HCEC 1CT (cell line): Measurements from ENCODE around the gene SIGLEC7.

ENCODE experiments used
- DNase-seq: peaks from one replicate; pipeline ENCODE4 v3.0.0-alpha.2; 2017

The SIGLEC7 gene

GRCh38 chr19:51179256-51179655, 37.2 kb downstream of the SIGLEC7 start:
- DNase-seq, result no peak

DNA sequence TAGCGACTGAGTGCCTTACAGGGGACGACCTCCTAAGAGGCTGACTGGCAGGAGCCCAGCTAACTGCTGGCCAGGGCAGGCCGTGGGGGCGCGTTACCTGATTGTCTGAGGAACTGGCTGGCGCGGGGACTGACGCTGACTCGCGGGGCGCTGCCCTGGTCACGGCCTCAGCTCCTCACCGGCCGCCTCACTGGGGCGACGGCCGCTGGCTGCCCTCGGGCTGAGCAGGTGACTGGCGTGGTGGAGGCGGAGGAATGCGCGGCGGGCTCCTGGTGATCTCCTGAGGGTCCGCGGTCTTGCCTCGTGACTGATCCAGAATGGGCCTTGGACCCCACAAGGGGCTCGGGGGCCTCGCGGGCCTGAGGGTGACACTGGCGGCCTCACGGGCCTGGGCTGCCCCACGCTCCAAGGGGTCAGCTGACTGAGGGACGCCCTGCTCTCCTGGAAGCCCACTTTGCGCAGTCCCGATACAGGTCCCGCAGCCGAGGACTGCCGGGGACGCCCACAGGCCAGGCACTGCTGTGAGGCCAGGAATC, 39.3 kb downstream of the SIGLEC7 start:
- no peak for DNase-seq

DNA sequence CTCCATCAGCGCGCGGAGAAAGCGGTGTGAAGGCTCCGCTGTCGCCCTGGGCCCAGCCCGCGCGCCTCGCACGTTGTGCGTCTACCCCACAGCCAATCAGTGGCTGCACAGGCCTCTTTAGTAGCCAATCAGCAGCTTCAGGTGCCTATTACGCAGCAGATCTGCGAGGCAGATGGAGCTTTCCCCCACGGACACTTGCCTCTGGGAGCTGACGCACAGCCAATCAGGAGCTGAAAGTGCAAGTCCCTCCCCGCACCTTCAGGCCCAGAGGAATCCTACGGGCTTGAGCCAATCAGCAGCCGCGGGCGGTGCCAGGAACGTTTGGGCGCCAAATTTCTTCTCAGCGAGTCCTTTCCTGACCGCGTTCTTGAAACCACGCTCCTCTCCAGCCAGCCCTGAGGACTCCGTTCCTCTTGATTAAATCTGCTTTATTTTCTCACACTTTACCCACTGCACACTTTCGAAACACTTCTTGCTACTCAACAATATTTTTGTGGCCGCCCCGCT, 39.9 kb downstream of the SIGLEC7 start:
- DNase-seq, result no peak

DNA sequence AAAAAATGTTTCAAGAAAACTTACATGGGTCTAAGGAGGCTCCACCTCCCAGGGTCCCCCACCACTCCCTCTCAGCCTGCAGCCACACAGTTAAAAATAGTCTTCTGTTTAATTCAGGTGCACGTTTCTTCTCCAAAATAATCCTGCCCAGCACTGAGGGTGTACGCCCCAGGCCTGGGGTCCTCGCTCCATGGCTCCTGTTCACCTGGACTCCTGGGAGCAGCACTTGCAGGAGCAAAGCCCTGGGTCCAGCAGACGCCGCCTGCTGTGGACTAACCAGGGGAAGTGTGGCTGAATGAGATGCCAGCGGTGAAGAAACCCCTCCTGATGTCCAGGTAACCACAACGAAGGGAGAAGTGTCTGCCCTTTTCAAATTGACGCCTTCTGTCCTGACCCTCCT, 41.5 kb downstream of the SIGLEC7 start:
- DNase-seq, result no peak

DNA sequence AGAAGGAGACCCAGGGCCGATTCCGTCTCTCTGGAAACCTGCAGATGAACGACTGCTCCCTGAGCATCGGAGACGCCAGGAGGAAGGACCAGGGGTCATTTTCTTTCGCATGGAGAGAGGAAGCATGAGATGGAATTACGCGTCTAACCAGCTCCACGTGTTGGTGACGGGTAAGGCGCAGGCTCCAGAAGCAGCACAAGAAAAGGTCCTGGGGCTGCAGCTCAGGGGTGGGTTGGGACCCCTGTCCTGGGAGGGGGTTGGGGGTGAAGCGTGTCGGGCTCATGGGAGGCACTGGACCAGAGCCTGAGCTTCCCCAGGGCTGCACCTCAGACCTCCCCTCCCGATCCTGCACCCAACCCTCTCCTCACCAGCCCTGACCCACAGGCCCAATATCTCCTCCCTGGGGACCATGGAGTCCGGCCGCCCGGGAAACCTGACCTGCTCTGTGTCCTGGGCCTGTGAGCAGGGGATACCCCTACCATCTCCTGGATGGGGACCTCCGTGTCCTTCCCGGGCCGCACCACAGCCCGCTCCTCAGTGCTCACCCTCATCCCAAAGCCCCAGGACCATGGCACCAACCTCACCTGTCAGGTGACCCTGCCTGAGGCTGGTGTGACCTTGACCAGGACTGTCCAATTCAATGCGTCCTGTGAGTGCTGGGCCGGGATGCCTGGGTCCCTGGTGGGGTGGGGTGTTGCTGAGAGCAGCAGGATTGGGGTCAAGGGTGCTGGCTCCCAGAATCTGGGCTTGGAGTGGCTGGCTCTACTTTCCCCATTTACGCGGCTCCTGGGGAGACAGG, 43.2 kb downstream of the SIGLEC7 start:
- no peak for DNase-seq

DNA sequence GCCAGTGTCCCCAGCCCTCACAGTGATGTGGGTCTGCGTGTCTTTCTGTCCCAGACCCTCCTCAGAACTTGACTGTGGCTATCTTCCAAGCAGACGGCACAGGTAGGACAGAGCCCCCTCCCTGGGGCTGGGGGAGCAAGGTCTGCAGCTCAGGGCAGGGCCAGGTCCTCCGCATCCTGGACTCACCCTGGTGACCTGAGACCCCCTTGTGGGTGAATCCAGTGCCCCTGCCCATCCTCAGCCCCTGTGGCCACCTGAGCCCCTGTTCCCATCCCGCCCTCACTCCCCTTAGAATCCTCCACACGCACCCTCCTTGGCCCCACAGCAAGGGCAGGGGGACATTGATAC, 43.7 kb downstream of the SIGLEC7 start:
- DNase-seq, result no peak

GRCh38 chr19:51186323-51186722, 44.2 kb downstream of the SIGLEC7 start:
- no peak for DNase-seq

DNA sequence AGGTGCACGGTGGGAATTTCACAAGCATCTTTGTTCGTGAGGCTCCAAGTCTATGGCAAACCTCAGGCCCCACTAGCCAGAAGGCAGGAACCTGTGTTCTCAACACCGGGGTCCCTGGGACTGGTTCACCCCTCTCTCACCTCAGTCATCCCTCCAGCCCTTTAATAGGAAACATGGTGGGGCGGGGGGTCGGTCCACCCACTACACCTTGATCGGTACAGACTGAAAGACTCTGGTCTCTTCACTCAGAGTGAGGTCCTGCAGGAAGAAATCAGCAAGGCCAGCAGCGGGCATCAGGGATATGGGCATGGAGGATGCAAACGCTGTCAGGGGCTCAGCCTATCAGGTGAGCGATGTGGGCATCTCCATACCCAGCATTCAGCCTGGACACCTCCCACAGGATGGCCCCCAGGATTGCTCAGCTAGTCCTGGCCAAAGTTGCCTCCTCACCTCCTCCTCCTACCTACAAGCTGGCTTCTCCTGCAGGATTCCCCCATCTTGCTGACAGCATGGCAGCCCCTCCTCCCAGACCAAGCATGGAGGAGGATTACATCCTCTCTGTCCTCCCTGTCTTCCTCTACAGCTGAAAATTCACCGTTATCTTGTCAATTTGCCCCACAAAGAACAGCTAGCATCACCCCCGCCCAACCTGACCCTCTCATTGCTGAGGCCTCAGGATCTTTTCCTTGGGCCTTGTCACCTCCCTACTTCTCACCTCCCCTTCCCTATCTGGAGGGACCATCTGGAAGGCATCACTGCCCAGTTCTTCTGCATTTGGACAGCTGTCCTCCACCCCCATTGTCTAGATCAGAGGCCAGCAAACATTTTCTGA, 45.5 kb downstream of the SIGLEC7 start:
- no peak for DNase-seq

DNA sequence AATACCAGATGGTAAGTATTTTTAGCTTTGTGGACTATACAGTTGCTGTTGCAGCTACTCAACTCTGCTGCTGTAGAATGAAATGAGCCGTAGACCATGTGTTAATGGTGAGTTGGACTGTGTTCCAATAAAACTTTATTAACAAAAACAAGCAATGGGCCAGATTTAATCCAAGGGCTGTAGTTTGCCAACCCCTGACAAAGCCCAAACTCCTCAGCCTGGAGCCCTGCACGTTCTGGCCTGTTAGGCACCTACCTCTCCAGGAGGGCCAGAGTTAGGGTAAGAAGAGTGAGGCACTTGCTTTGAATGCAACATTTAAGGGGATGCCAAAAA, 46.1 kb downstream of the SIGLEC7 start:
- DNase-seq, result no peak

DNA sequence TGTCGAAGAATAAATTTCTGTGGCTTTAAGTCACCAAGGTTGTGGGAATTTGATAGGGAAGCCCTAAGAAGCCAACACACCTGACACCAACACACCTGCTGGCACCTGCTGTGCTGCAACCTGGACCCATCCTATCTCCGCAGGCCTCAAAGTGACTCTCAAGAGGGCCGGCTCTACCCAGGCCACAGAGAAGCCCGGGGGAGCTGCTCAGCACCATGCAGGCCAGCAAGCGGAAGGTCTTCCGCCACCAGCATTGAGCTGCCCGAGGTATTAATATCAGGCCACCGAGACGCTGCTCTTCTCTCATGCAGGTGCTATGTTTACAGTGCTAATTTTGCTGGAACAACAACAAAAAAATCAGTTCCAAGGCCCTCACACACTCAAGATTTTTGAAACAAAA, 50.6 kb downstream of the SIGLEC7 start:
- no peak for DNase-seq

DNA sequence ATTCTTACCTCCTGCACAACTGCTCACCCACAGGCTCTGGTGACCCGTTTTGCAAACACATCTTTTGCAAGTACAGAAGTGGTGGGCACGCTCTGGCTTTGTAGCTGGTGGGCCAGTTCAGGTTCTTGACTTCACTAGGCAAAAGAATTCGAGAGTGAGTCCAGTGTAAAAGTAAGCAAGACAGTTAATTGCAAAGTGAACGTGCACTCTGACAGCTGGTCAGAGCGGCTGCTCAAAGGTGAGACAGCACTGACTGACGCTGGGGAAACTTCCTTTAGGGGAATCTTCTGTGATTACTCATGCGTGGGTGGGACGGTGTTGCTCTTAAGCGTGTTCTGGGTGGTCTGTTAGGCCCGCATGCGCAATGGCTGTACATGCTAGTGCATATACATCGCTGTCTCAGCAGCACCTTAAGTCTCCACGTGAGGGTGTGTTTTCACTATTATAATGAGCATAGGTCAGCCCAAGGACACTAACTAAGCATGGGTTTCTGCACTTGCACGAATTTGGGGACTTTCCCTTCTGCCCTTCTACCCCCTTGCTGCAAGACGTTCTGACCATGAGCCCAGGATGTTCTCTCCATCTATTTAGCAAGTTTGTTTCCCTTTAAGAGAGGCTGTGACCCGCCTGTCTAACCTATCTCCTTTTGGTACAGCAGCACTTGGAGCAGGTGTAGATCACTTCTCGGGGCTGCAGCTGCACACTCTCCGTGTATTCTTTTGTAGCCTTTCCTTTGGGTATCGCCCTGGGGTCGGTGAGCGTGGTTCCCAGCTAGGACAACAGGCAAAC, 52.6 kb downstream of the SIGLEC7 start:
- no peak for DNase-seq

- DNase-seq, result no peak
Measured at GRCh38 chr19:51195316-51195586, 53.1 kb downstream of the SIGLEC7 start.

DNA sequence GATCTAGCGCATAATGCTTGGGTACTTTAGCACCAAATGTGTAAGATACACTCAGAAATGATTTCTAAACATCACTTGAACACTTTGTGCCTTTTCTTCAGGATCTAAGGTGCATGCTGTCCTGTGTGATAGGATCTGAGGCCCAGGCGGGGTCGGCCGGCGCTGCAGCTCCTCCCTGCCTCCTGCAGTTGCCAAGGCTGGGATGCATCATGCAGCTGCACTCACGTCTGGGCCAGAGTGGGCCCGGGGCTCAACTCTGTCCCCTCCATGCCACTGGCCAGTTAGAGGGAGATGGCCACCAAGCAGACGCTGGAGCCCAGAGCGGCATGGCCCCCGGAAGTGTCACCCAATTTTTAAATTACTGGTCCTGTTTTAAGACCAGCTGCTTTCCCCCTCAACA, 53.5 kb downstream of the SIGLEC7 start:
- no peak for DNase-seq

GRCh38 chr19:51196181-51196580, 54.1 kb downstream of the SIGLEC7 start:
- DNase-seq, result no peak

GRCh38 chr19:51198641-51199040, 56.5 kb downstream of the SIGLEC7 start:
- no peak for DNase-seq

DNA sequence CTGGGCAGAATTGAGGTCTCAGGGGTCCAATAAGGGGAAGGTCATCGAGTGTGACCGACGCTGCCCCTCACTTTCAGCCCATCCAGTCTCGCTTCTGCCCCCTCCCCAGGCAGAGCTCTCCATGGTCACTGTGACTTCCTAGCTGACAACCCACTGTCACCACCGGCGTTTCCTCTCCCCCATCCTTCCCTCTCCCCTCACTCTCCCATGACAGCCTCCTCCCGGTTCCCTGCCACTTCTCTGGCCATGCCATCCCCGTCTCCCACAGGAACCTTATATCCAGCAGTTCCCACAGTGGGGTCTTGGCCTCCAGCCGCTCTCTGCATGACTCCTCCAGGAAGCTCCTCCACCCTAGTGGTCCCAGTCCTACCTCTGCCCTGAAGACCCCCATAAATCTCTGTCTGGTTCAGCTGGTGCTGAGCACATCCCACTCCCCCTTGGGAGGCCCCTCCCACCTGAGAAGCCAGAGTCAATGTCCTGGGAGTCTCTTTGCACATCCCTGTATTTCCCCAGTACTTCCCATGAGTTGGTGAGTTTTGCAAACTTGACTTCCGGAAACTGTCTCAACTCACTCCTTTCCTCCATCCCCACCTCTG, 58.1 kb downstream of the SIGLEC7 start:
- DNase-seq, result no peak

GRCh38 chr19:51201712-51202111, 59.6 kb downstream of the SIGLEC7 start:
- no peak for DNase-seq
